Measurements from ENCODE around the gene GPR173. TPM values are rescaled to one million over a fixed set of nuclear protein-coding genes. Genes with fewer than 3 reads are reported as not detected.

The GPR173 gene
- total and polyA plus RNA-seq, 2 of the 8 experiments (the other 6 are each of a cell fraction or from before 2014, with no cell fraction given): 7.0 to 11.3 TPM

DNA sequence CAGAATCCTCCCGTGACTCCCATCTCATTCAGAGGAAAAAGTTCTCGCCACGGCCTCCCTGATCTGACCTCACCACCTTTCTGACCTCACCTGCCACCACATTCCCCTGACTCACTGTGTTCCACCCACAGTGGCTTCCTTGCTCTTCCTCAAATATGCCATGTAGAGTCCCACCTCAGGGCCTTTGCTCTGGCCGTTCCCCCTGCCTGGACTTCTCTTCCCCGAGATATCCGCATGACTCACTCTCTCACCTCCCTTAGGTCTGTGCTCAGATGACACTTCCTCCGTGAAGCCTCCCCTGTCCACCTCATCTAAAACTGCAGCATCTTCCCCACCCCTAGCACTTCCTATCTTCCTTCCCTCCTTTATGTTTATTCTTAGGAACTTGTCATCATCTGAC lies 26.4 kb downstream of the GPR173 start:
- no peak overlapping the region for H3K23ac ChIP-seq (ENCODE audit: insufficient read length)
- H2BK15ac ChIP-seq (ENCODE audit: low read length): no peak overlapping the region
- H3K9me3 ChIP-seq (ENCODE audit: insufficient read depth in 2 of 2, low read depth in 1 of 2, low read length in 1 of 2): no peaks in the 10 kb centered on the region
- POLR2A ChIA-PET (ENCODE audit: partially characterized antibody): no interaction called here
- no peak overlapping the region for H2AK5ac ChIP-seq (ENCODE audit: low read depth, low read length)
- no peak overlapping the region for H3K14ac ChIP-seq (ENCODE audit: insufficient read length)
- WGBS, 2 experiments (ENCODE audit: extremely low coverage in 1 of 2, insufficient coverage in 1 of 2, insufficient read length in 1 of 2, insufficient replicate concordance in 2 of 2, low coverage in 1 of 2, low lambda C conversion rate in 2 of 2, missing lambda C conversion rate in 1 of 2): 91% methylated on average over 7 of the region's 7 CpGs; no CpG with 5 or more reads in 1 of the 2 experiments
- H3K18ac ChIP-seq (ENCODE audit: extremely low read depth, low read length): no peak overlapping the region
- H3K9ac ChIP-seq (replicated peaks in 1 of 4; ENCODE audit: extremely low read depth in 1 of 4, low read depth in 3 of 4, low read length in 3 of 4): no peak overlapping the region
- H4K5ac ChIP-seq (ENCODE audit: insufficient read length, low read depth, low read length): no peak overlapping the region
- H3K4ac ChIP-seq (replicated peaks; ENCODE audit: insufficient read length, low read depth, low read length): no peak overlapping the region
- no peak overlapping the region for H2AFZ ChIP-seq (ENCODE audit: low read length)
- TF ChIP-seq SP1 (IDR thresholded peaks at IDR 0.05; ENCODE audit: low read depth, low read length): no peak
- TF ChIP-seq SIN3A (conservative IDR thresholded peaks at IDR 0.05 in 1 of 2, IDR thresholded peaks at IDR 0.05 in 1 of 2; ENCODE audit: low read depth in 1 of 2, low read length in 2 of 2): no peak
- no peak for TF ChIP-seq CHD1 (IDR thresholded peaks at IDR 0.05; ENCODE audit: low read depth, low read length)
- TF ChIP-seq JUN (IDR thresholded peaks at IDR 0.05; ENCODE audit: low read depth, low read length): no peak
- no peak for TF ChIP-seq KDM4A (IDR thresholded peaks at IDR 0.05; ENCODE audit: low read depth, low read length, severe bottlenecking)
- TF ChIP-seq, protein P1, sequence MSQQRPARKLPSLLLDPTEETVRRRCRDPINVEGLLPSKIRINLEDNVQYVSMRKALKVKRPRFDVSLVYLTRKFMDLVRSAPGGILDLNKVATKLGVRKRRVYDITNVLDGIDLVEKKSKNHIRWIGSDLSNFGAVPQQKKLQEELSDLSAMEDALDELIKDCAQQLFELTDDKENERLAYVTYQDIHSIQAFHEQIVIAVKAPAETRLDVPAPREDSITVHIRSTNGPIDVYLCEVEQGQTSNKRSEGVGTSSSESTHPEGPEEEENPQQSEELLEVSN (IDR thresholded peaks at IDR 0.05): no peak
- TF ChIP-seq HDAC2 (IDR thresholded peaks at IDR 0.05; ENCODE audit: borderline replicate concordance in 1 of 2, low read depth in 2 of 2, low read length in 2 of 2): no peak
- no peak for TF ChIP-seq POLR2AphosphoS5 (IDR thresholded peaks at IDR 0.05; ENCODE audit: low read depth, low read length)
- TF ChIP-seq MAFK (IDR thresholded peaks at IDR 0.05; ENCODE audit: low read depth, low read length): no peak
- H3K27me3 ChIP-seq (replicated peaks in 1 of 4; ENCODE audit: control insufficient read depth in 3 of 4, extremely low read depth in 1 of 4, insufficient read depth in 3 of 4, low read length in 3 of 4): no peaks in the 10 kb centered on the region
- no peak overlapping the region for H3K4me2 ChIP-seq (ENCODE audit: insufficient read depth in 1 of 2, low read depth in 2 of 2, low read length in 2 of 2)
- H2BK120ac ChIP-seq (replicated peaks; ENCODE audit: low read depth, low read length): no peak overlapping the region
- H2BK5ac ChIP-seq (ENCODE audit: low read depth, low read length): no peak overlapping the region
- no peak overlapping the region for H2BK20ac ChIP-seq (ENCODE audit: low read length)
- no peak overlapping the region for H2BK12ac ChIP-seq (ENCODE audit: low read depth, low read length)
- H3K23me2 ChIP-seq (ENCODE audit: low read depth, low read length): peaks cover 3% of the 10 kb centered on the region; the same call in 1 of the 2 replicates
- no peaks in the 10 kb centered on the region for H3K36me3 ChIP-seq (ENCODE audit: control insufficient read depth in 2 of 4, insufficient read depth in 4 of 4, low read length in 3 of 4)
- H3K4me1 ChIP-seq (replicated peaks in 1 of 4; ENCODE audit: control insufficient read depth in 3 of 4, insufficient read depth in 4 of 4, low read length in 3 of 4): peaks cover 0 to 5% (median 1%) of the 10 kb centered on the region in 4 experiments; a peak in 2 of 7 replicates
- H3K4me3 ChIP-seq (ENCODE audit: extremely low read depth in 1 of 4, insufficient read depth in 2 of 4, low read depth in 3 of 4, low read length in 4 of 4): no peak overlapping the region
- FAIRE-seq: no peak
- CTCF ChIA-PET (ENCODE audit: partially characterized antibody): no interaction called here
- no peak for DNase-seq (ENCODE audit: low read depth in 1 of 2, low spot score in 2 of 2)
- no peak overlapping the region for H4K8ac ChIP-seq (ENCODE audit: extremely low read depth, insufficient read depth, low read length)
- H3K27ac ChIP-seq (ENCODE audit: low read depth, low read length): no peak overlapping the region
- H4K91ac ChIP-seq (replicated peaks; ENCODE audit: insufficient read length, low read length): no peak overlapping the region
- H4K20me1 ChIP-seq (replicated peaks in 1 of 2; ENCODE audit: control insufficient read depth in 1 of 2, insufficient read depth in 2 of 2, low read length in 2 of 2): no peaks in the 10 kb centered on the region
- no peaks in the 10 kb centered on the region for H3K79me1 ChIP-seq (ENCODE audit: low read depth, low read length)
- no peaks in the 10 kb centered on the region for H3K79me2 ChIP-seq (ENCODE audit: control insufficient read depth in 1 of 2, insufficient read depth in 2 of 2, low read length in 2 of 2)
- H3K56ac ChIP-seq (replicated peaks; ENCODE audit: insufficient read length, low read depth, low read length): no peak overlapping the region
